ENCODE data around the gene MTERF4.

Gene MTERF4

DNA sequence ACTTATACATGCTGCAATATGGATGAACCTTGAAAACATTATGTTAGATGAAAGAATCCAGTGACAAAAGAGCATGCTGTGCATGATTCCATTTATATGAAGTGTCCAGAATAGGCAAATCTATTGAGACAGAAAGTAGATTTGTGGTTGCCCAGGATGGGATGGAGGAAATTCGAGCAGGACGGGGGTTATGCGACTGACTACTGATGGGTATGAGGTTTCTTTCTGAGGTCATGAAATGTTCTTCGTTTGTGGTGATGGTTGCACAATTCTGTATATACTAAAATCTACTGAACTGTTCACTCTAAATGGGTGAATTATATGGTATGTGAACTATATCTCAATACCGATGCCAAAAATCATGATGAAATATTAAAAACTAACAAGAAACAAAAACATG is 18.9 kb upstream of the MTERF4 start:
- TF ChIP-seq, protein P1, sequence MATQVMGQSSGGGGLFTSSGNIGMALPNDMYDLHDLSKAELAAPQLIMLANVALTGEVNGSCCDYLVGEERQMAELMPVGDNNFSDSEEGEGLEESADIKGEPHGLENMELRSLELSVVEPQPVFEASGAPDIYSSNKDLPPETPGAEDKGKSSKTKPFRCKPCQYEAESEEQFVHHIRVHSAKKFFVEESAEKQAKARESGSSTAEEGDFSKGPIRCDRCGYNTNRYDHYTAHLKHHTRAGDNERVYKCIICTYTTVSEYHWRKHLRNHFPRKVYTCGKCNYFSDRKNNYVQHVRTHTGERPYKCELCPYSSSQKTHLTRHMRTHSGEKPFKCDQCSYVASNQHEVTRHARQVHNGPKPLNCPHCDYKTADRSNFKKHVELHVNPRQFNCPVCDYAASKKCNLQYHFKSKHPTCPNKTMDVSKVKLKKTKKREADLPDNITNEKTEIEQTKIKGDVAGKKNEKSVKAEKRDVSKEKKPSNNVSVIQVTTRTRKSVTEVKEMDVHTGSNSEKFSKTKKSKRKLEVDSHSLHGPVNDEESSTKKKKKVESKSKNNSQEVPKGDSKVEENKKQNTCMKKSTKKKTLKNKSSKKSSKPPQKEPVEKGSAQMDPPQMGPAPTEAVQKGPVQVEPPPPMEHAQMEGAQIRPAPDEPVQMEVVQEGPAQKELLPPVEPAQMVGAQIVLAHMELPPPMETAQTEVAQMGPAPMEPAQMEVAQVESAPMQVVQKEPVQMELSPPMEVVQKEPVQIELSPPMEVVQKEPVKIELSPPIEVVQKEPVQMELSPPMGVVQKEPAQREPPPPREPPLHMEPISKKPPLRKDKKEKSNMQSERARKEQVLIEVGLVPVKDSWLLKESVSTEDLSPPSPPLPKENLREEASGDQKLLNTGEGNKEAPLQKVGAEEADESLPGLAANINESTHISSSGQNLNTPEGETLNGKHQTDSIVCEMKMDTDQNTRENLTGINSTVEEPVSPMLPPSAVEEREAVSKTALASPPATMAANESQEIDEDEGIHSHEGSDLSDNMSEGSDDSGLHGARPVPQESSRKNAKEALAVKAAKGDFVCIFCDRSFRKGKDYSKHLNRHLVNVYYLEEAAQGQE (IDR thresholded peaks at IDR 0.05; ENCODE audit: insufficient replicate concordance, low read depth): no peak
- TF ChIP-seq POLR2AphosphoS5 (IDR thresholded peaks at IDR 0.05; ENCODE audit: low read depth) (no peak), CTCF (IDR thresholded peaks at IDR 0.05; ENCODE audit: insufficient read depth, low read length) (no peak), GABPA (IDR thresholded peaks at IDR 0.05; ENCODE audit: low read depth) (no peak), SPI1 (IDR thresholded peaks at IDR 0.05; ENCODE audit: borderline replicate concordance, low read depth) (no peak)
- H3K27me3 ChIP-seq (ENCODE audit: insufficient read depth, poor library complexity, severe bottlenecking): no peaks in the 10 kb centered on the region
- H3K4me3 ChIP-seq (replicated peaks; ENCODE audit: insufficient read depth, low read length): no peak overlapping the region
- H3K27ac ChIP-seq (replicated peaks): no peak overlapping the region
- no peak for DNase-seq (ENCODE audit: low read depth in 1 of 2, low spot score in 1 of 2)

DNA sequence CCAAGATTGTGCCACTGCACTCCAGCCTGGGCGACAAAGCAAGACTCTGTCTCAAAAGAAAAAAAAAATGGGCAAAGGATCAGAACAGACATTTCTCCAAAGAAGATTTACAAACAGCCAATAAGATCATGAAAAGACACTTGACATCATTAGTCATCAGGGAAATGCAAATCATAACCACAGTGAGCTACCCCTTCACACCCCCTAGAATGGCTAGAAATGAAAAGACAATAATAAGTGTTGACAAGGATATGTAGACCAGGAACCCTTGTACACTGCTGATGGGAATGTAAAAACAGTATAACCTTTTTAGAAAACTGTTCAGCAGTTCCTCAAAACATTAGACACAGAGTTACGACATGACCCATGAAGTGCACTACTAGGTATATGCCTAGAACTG is 18.4 kb upstream of the MTERF4 start:
- Histone ChIP-seq H3K27ac (replicated peaks) (no peak overlapping the region), H3K27me3 (ENCODE audit: insufficient read depth, poor library complexity, severe bottlenecking) (no peaks in the 10 kb centered on the region)
- TF ChIP-seq CTCF (IDR thresholded peaks at IDR 0.05; ENCODE audit: insufficient read depth, low read length) (no peak), SPI1 (IDR thresholded peaks at IDR 0.05; ENCODE audit: borderline replicate concordance, low read depth) (no peak), POLR2AphosphoS5 (IDR thresholded peaks at IDR 0.05; ENCODE audit: low read depth) (no peak), GABPA (IDR thresholded peaks at IDR 0.05; ENCODE audit: low read depth) (no peak)
- TF ChIP-seq, protein P1 (IDR thresholded peaks at IDR 0.05; ENCODE audit: insufficient replicate concordance, low read depth): no peak

GRCh38 chr2:241118737-241119505 is 16.8 kb upstream of the MTERF4 start:
- no peak for TF ChIP-seq GABPA (IDR thresholded peaks at IDR 0.05; ENCODE audit: low read depth)
- no peak for TF ChIP-seq POLR2AphosphoS5 (IDR thresholded peaks at IDR 0.05; ENCODE audit: low read depth)
- TF ChIP-seq, protein P1 (IDR thresholded peaks at IDR 0.05; ENCODE audit: insufficient replicate concordance, low read depth): no peak
- TF ChIP-seq CTCF (IDR thresholded peaks at IDR 0.05; ENCODE audit: insufficient read depth, low read length): no peak
- no peak for TF ChIP-seq SPI1 (IDR thresholded peaks at IDR 0.05; ENCODE audit: borderline replicate concordance, low read depth)
- no peak for DNase-seq (ENCODE audit: low read depth in 1 of 2, low spot score in 1 of 2)
- Histone ChIP-seq H3K4me3 (replicated peaks; ENCODE audit: insufficient read depth, low read length) (no peak overlapping the region), H3K27ac (replicated peaks) (no peak overlapping the region), H3K27me3 (ENCODE audit: insufficient read depth, poor library complexity, severe bottlenecking) (no peaks in the 10 kb centered on the region)

More for the DNA sequence above, 18.4 kb upstream of the MTERF4 start:
- no peak overlapping the region for H3K4me3 ChIP-seq (replicated peaks; ENCODE audit: insufficient read depth, low read length)
- DNase-seq (ENCODE audit: low read depth in 1 of 2, low spot score in 1 of 2): no peak

Measured in HL-60 (cell line).